Activated CD4-positive, alpha-beta T cell treated with anti-CD3 and anti-CD28 coated beads, Interleukin-2, amount 10 ng/mL, durations not matched to agents 7 days and 5 days (primary cell): ENCODE data around the gene DEF6. TPM values are rescaled to one million over a fixed set of nuclear protein-coding genes. Genes with fewer than 3 reads are reported as not detected.
A peak's percentile ranks its signal among the peaks of the same experiment; 100 is the strongest.
"Not testable (repeated sequence)": the region's sequence is repeated elsewhere in the genome, so short reads cannot be mapped to it uniquely, and the experiment has no call there.

ENCODE experiments used
- CTCF ChIA-PET: fragments of 350-600 bp; sonication (Branson Sonifier 250); formaldehyde crosslinking; loops from one replicate; lab custom pipeline; 2021; ENCODE audit warnings: antibody characterized with exemption; lab: Charles Lee
- POLR2A ChIA-PET: fragments of 350-600 bp; sonication (Branson Sonifier 250); formaldehyde crosslinking; loops from one replicate; lab custom pipeline; 2021; ENCODE audit warnings: antibody characterized with exemption; lab: Charles Lee
- DNase-seq: peaks from one replicate; pipeline ENCODE4 v3.0.0-alpha.2; 2020
- H3K27ac Mint-ChIP-seq: one replicate; pipeline ENCODE4 v1.8.0; 2021; ENCODE audit warnings: mild to moderate bottlenecking, moderate library complexity, mixed read lengths
- H3K27me3 Mint-ChIP-seq: one replicate; pipeline ENCODE4 v1.8.0; 2021; ENCODE audit warnings: mixed read lengths
- H3K36me3 Mint-ChIP-seq: one replicate; pipeline ENCODE4 v1.8.0; 2021; ENCODE audit warnings: low read depth, mixed read lengths
- H3K4me1 Mint-ChIP-seq: one replicate; pipeline ENCODE4 v1.8.0; 2021; ENCODE audit warnings: mixed read lengths
- H3K4me3 Mint-ChIP-seq: one replicate; pipeline ENCODE4 v1.8.0; 2021; ENCODE audit warnings: mild to moderate bottlenecking, moderate library complexity, mixed read lengths
- H3K9me3 Mint-ChIP-seq: one replicate; pipeline ENCODE4 v1.8.0; 2021; ENCODE audit warnings: mixed read lengths
- total RNA-seq, 2 experiments: library from RNA; stranded (reverse); gene quantifications; one replicate each; pipeline ENCODE4 v1.2.3, GENCODE V29; 2021

The DEF6 gene
- total RNA-seq, 2 experiments from 2014 or later: 186 to 219 TPM

GRCh38 chr6:35300848-35301247, 3.2 kb downstream of the DEF6 start:
- Mint-ChIP-seq H3K27ac (peak overlapping the region; percentile 96), H3K4me1 (peaks cover 69% of the 10 kb centered on the region), H3K27me3 (no peaks in the 10 kb centered on the region), H3K36me3 (peaks cover 55% of the 10 kb centered on the region), H3K4me3 (peak overlapping the region; percentile 85), H3K9me3 (no peaks in the 10 kb centered on the region)
- ChIA-PET POLR2A (interaction anchor here (1.3 kb wide), 1 partner anchor 25 kb away, joined by 3 read pairs; no protein-coding TSS in a partner anchor), CTCF (interaction anchor here (0.7 to 1.4 kb wide), 9 partner anchors 10 to 221 kb away, joined by 3 to 7 read pairs (median 3); partner anchors contain the start of genes FANCE and RPL10A)
- peak; percentile 59 for DNase-seq

- Mint-ChIP-seq H3K4me3 (peak overlapping the region; percentile 85), H3K9me3 (no peaks in the 10 kb centered on the region), H3K36me3 (peaks cover 71% of the 10 kb centered on the region), H3K4me1 (peaks cover 69% of the 10 kb centered on the region), H3K27me3 (no peaks in the 10 kb centered on the region), H3K27ac (peak overlapping the region; percentile 96)
- ChIA-PET POLR2A (interaction anchor here (0.7 kb wide), 2 partner anchors 152 to 621 kb away, joined by 3 to 5 read pairs; no protein-coding TSS in a partner anchor), CTCF (interaction anchor here (0.5 to 1.5 kb wide), 9 partner anchors 14 to 903 kb away, joined by 3 to 5 read pairs (median 3); partner anchors contain the start of gene FANCE)
- DNase-seq: peak; percentile 93
Observed at GRCh38 chr6:35302604-35303241, 5.1 kb downstream of the DEF6 start.

- peaks cover 77% of the 10 kb centered on the region for H3K4me1 Mint-ChIP-seq
- peak overlapping the region; percentile 96 for H3K27ac Mint-ChIP-seq
- no peaks in the 10 kb centered on the region for H3K9me3 Mint-ChIP-seq
- DNase-seq: no peak
- ChIA-PET POLR2A (no interaction called here), CTCF (interaction anchor here (0.9 to 1.9 kb wide), 6 partner anchors 21 to 167 kb away, joined by 3 to 6 read pairs (median 3); partner anchors contain the start of gene RPL10A)
- H3K4me3 Mint-ChIP-seq: peak overlapping the region; percentile 85
- H3K36me3 Mint-ChIP-seq: peaks cover 72% of the 10 kb centered on the region
- H3K27me3 Mint-ChIP-seq: no peaks in the 10 kb centered on the region
Observed at GRCh38 chr6:35304299-35304698, 6.7 kb downstream of the DEF6 start.

GRCh38 chr6:35305117-35305516, 7.5 kb downstream of the DEF6 start:
- Mint-ChIP-seq H3K27ac (no peak overlapping the region), H3K4me1 (peaks cover 79% of the 10 kb centered on the region), H3K4me3 (no peak overlapping the region), H3K9me3 (no peaks in the 10 kb centered on the region), H3K36me3 (peaks cover 72% of the 10 kb centered on the region), H3K27me3 (no peaks in the 10 kb centered on the region)
- POLR2A ChIA-PET: no interaction called here
- CTCF ChIA-PET: interaction anchor here (0.7 to 1.9 kb wide), 8 partner anchors 10 to 460 kb away, joined by 3 to 6 read pairs (median 3); partner anchors contain the start of gene RPL10A
- no peak for DNase-seq

- POLR2A ChIA-PET, DNase-seq, H3K27me3 Mint-ChIP-seq, CTCF ChIA-PET, H3K4me3 Mint-ChIP-seq, H3K9me3 Mint-ChIP-seq: not testable (repeated sequence)
- H3K27ac Mint-ChIP-seq: peak overlapping the region; percentile 68
- peaks cover 80% of the 10 kb centered on the region for H3K4me1 Mint-ChIP-seq
- H3K36me3 Mint-ChIP-seq: peaks cover 77% of the 10 kb centered on the region
Observed at GRCh38 chr6:35307138-35307537, 9.5 kb downstream of the DEF6 start.

- DNase-seq, H3K9me3 Mint-ChIP-seq, POLR2A ChIA-PET, H3K27me3 Mint-ChIP-seq, H3K4me3 Mint-ChIP-seq: not testable (repeated sequence)
- Mint-ChIP-seq H3K36me3 (peaks cover 75% of the 10 kb centered on the region), H3K4me1 (peaks cover 80% of the 10 kb centered on the region), H3K27ac (peak overlapping the region; percentile 93)
- CTCF ChIA-PET: interaction anchor here (0.7 to 2.9 kb wide), 4 partner anchors 11 to 893 kb away, joined by 3 to 9 read pairs (median 4); partner anchors contain the start of gene DEF6
Observed at GRCh38 chr6:35308543-35308942, 10.9 kb downstream of the DEF6 start.

- Mint-ChIP-seq H3K27me3 (no peaks in the 10 kb centered on the region), H3K4me1 (peaks cover 81% of the 10 kb centered on the region), H3K4me3 (peak overlapping the region; percentile 63), H3K27ac (peak overlapping the region; percentile 93), H3K36me3 (peaks cover 78% of the 10 kb centered on the region), H3K9me3 (no peaks in the 10 kb centered on the region)
- POLR2A ChIA-PET: no interaction called here
- no peak for DNase-seq
- CTCF ChIA-PET: interaction anchor here (0.8 to 2.9 kb wide), 8 partner anchors 8 to 140 kb away, joined by 3 to 9 read pairs (median 4); partner anchors contain the start of gene DEF6
Observed at GRCh38 chr6:35309611-35310264, 12.1 kb downstream of the DEF6 start.

- no peak for DNase-seq
- peak overlapping the region; percentile 93 for H3K27ac Mint-ChIP-seq
- no peaks in the 10 kb centered on the region for H3K9me3 Mint-ChIP-seq
- no peaks in the 10 kb centered on the region for H3K27me3 Mint-ChIP-seq
- ChIA-PET CTCF (interaction anchor here (1.1 to 2.9 kb wide), 7 partner anchors 9 to 139 kb away, joined by 3 to 9 read pairs (median 5); partner anchors contain the start of gene DEF6), POLR2A (no interaction called here)
- peaks cover 83% of the 10 kb centered on the region for H3K36me3 Mint-ChIP-seq
- H3K4me1 Mint-ChIP-seq: peaks cover 86% of the 10 kb centered on the region
- peak overlapping the region; percentile 63 for H3K4me3 Mint-ChIP-seq
Observed at GRCh38 chr6:35310265-35310831, 12.7 kb downstream of the DEF6 start.

- Mint-ChIP-seq H3K36me3 (peaks cover 84% of the 10 kb centered on the region), H3K4me3 (peak overlapping the region; percentile 63), H3K4me1 (peaks cover 89% of the 10 kb centered on the region), H3K9me3 (no peaks in the 10 kb centered on the region), H3K27ac (peak overlapping the region; percentile 93), H3K27me3 (no peaks in the 10 kb centered on the region)
- CTCF ChIA-PET: interaction anchor here (0.6 to 2.5 kb wide), 9 partner anchors 10 to 1972 kb away, joined by 3 to 7 read pairs (median 4); partner anchors contain the start of gene DEF6
- POLR2A ChIA-PET: no interaction called here
- DNase-seq: peak; percentile 74
Observed at GRCh38 chr6:35311390-35312075, 13.9 kb downstream of the DEF6 start.

GRCh38 chr6:35312076-35312800, 14.6 kb downstream of the DEF6 start:
- Mint-ChIP-seq H3K36me3 (peaks cover 84% of the 10 kb centered on the region), H3K9me3 (no peaks in the 10 kb centered on the region), H3K27me3 (no peaks in the 10 kb centered on the region), H3K4me3 (peak overlapping the region; percentile 63), H3K4me1 (peaks cover 85% of the 10 kb centered on the region), H3K27ac (peak overlapping the region; percentile 93)
- DNase-seq: no peak
- CTCF ChIA-PET: interaction anchor here (0.5 to 1.7 kb wide), 8 partner anchors 14 to 279 kb away, joined by 3 to 5 read pairs (median 4); partner anchors contain the start of gene DEF6
- POLR2A ChIA-PET: no interaction called here

- Mint-ChIP-seq H3K36me3 (peaks cover 84% of the 10 kb centered on the region), H3K9me3 (no peaks in the 10 kb centered on the region), H3K27ac (peak overlapping the region; percentile 93), H3K27me3 (no peaks in the 10 kb centered on the region), H3K4me1 (peaks cover 81% of the 10 kb centered on the region), H3K4me3 (peak overlapping the region; percentile 30)
- ChIA-PET CTCF (interaction anchor here (0.5 to 1.7 kb wide), 6 partner anchors 13 to 278 kb away, joined by 3 to 5 read pairs (median 4); no protein-coding TSS in a partner anchor), POLR2A (interaction anchor here (0.6 kb wide), 1 partner anchor 13 kb away, joined by 3 read pairs; no protein-coding TSS in a partner anchor)
- no peak for DNase-seq
Observed at GRCh38 chr6:35312807-35313206, 15.2 kb downstream of the DEF6 start.
